ENCODE measurements around the gene ICOSLG.
"Not testable (repeated sequence)": the region's sequence is repeated elsewhere in the genome, so short reads cannot be mapped to it uniquely, and the experiment has no call there.

ICOSLG gene

GRCh38 chr21:44175189-44175588, 65.6 kb downstream of the ICOSLG start:
- DNase-seq = not testable (repeated sequence)

Data from T-helper 1 cell (primary cell).